Osteoblast (primary cell): ENCODE data around the gene SLC46A3. TPM values are rescaled to one million over a fixed set of nuclear protein-coding genes. Genes with fewer than 3 reads are reported as not detected.

Experiments used
- DNase-seq: peaks from one replicate; pipeline ENCODE4 v3.0.0; 2011; ENCODE audit warnings: low spot score, mixed read lengths; ENCODE audit not compliant: insufficient read length; ENCODE audit errors: missing footprints
- H2AFZ ChIP-seq: 2 replicates; pipeline ENCODE4 v1.6.0; 2011; ENCODE audit warnings: mild to moderate bottlenecking, low read length
- H3K27ac ChIP-seq: 2 replicates; pipeline ENCODE4 v1.5.1; 2011; ENCODE audit warnings: mild to moderate bottlenecking, low read depth, low read length, moderate library complexity
- H3K27me3 ChIP-seq: 2 replicates; pipeline ENCODE4 v1.6.0; 2012; ENCODE audit warnings: mild to moderate bottlenecking, control low read depth, inconsistent platforms, low read length, moderate library complexity; ENCODE audit not compliant: insufficient read depth
- H3K36me3 ChIP-seq: 2 replicates; pipeline ENCODE4 v1.5.1; 2011; ENCODE audit warnings: mild to moderate bottlenecking, low read length, control low read depth, moderate library complexity; ENCODE audit not compliant: insufficient read depth
- H3K4me1 ChIP-seq: 2 replicates; pipeline ENCODE4 v1.5.1; 2011; ENCODE audit warnings: mild to moderate bottlenecking, low read length, control low read depth, moderate library complexity; ENCODE audit not compliant: insufficient read depth
- H3K4me2 ChIP-seq: 2 replicates; pipeline ENCODE4 v1.6.0; 2011; ENCODE audit warnings: mild to moderate bottlenecking, low read length; ENCODE audit not compliant: insufficient read depth
- H3K4me3 ChIP-seq: fragments of 200-600 bp; sonication (generic); 3 replicates; pipeline ENCODE4 v1.5.1; 2012; ENCODE audit warnings: mild to moderate bottlenecking, low read length, inconsistent platforms; ENCODE audit not compliant: insufficient read depth
- H3K79me2 ChIP-seq: 2 replicates; pipeline ENCODE4 v1.6.0; 2012; ENCODE audit warnings: mild to moderate bottlenecking, low read length, control low read depth, inconsistent platforms; ENCODE audit not compliant: insufficient read depth
- H3K9me3 ChIP-seq: 2 replicates; pipeline ENCODE4 v1.5.1; 2011; ENCODE audit warnings: low read depth, low read length, control low read depth
- H4K20me1 ChIP-seq: 2 replicates; pipeline ENCODE4 v1.6.0; 2012; ENCODE audit warnings: mild to moderate bottlenecking, low read length, control low read depth; ENCODE audit not compliant: insufficient read depth
- total RNA-seq: library from RNA; depleted of rRNA; stranded (reverse); fragments of >200 nt; gene quantifications from 2 replicates; pipeline ENCODE4 v1.2.3, GENCODE V29; 2012
- TF ChIP-seq, protein P1 (sequence below): IDR thresholded peaks from 2 replicates; pipeline ENCODE4 v1.5.1; 2011; ENCODE audit warnings: mild to moderate bottlenecking, low read depth, low read length, moderate library complexity; ENCODE audit errors: extremely low read depth

Gene SLC46A3
- total RNA-seq, 1 donor = 11.2 TPM

DNA sequence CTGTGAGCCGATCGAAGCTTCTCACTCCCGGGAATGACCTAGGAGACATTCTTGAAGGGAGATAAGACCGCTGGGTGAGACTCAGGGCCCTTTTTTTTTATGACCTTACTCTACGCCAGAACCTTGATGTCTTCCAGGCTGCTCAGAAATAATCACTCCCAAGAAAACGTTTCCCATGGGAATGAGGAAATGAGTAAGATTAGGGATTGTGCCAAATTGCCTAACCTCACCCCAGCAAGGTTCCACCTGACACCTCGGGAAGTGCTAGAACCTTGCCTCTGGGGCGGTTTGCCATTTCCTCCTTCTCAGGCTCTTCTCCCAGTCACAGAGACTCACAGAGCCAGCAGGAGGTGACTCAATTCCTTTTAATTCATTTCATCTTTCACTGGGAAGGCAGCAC lies 2.3 kb downstream of the SLC46A3 start:
- Histone ChIP-seq H3K27ac (peak overlapping the region; percentile 61), H2AFZ (peak overlapping the region; percentile 65), H3K4me1 (peaks cover 32% of the 10 kb centered on the region), H3K36me3 (no peaks in the 10 kb centered on the region), H3K4me3 (peak overlapping the region; percentile 36), H4K20me1 (no peaks in the 10 kb centered on the region), H3K27me3 (no peaks in the 10 kb centered on the region), H3K79me2 (no peaks in the 10 kb centered on the region), H3K4me2 (peak overlapping the region; percentile 71), H3K9me3 (no peaks in the 10 kb centered on the region)
- peak; percentile 67 for DNase-seq
- TF ChIP-seq, protein P1, sequence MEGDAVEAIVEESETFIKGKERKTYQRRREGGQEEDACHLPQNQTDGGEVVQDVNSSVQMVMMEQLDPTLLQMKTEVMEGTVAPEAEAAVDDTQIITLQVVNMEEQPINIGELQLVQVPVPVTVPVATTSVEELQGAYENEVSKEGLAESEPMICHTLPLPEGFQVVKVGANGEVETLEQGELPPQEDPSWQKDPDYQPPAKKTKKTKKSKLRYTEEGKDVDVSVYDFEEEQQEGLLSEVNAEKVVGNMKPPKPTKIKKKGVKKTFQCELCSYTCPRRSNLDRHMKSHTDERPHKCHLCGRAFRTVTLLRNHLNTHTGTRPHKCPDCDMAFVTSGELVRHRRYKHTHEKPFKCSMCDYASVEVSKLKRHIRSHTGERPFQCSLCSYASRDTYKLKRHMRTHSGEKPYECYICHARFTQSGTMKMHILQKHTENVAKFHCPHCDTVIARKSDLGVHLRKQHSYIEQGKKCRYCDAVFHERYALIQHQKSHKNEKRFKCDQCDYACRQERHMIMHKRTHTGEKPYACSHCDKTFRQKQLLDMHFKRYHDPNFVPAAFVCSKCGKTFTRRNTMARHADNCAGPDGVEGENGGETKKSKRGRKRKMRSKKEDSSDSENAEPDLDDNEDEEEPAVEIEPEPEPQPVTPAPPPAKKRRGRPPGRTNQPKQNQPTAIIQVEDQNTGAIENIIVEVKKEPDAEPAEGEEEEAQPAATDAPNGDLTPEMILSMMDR = no peak

DNA sequence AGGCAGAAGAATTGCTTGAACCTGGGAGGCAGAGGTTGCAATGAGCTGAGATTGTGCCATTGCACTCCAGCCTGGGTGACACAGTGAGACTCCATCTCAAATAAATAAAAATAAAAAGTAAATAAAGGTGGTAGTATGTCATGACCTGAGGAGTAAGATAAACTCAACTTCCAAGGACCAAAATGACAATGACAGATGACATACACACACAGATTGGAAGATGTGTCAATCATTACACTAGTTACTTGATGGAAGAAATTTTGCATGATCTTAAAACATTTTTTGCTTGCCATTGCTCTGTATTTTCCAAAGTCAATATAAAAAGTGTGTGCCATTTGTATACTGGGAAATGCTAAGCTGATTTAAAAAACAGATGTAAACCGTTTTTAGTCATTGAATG lies 4.1 kb downstream of the SLC46A3 start:
- DNase-seq = no peak
- no peak overlapping the region for H2AFZ ChIP-seq
- H3K27ac ChIP-seq = no peak overlapping the region
- H3K4me3 ChIP-seq = no peak overlapping the region
- H3K4me1 ChIP-seq = peaks cover 26% of the 10 kb centered on the region
- H3K4me2 ChIP-seq = no peak overlapping the region
- no peaks in the 10 kb centered on the region for H3K36me3 ChIP-seq
- no peaks in the 10 kb centered on the region for H4K20me1 ChIP-seq
- H3K9me3 ChIP-seq = no peaks in the 10 kb centered on the region
- no peaks in the 10 kb centered on the region for H3K27me3 ChIP-seq
- TF ChIP-seq, protein P1 = no peak
- no peaks in the 10 kb centered on the region for H3K79me2 ChIP-seq

DNA sequence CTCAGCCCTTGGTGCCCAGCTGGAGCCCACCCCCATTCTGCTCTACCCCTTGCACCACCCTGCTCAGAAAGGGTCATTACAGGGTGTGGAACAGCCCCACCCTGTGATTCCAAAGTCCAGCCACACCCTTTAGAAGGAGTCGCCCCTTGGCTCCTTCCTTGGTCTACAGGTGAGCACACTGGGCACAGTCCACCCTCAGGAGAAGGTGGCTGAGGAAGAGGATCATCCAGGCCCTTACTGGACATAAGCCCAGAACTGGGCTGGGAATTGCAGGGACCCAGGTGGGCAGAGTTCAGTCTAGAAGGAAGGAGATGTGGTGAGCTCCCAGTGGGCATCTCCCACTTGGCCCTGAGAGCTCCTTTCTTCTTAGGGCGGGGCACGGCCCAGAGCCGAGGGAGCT lies 8.6 kb downstream of the SLC46A3 start:
- H4K20me1 ChIP-seq = no peaks in the 10 kb centered on the region
- no peak overlapping the region for H3K4me2 ChIP-seq
- no peaks in the 10 kb centered on the region for H3K79me2 ChIP-seq
- no peaks in the 10 kb centered on the region for H3K27me3 ChIP-seq
- DNase-seq = no peak
- no peak overlapping the region for H3K27ac ChIP-seq
- H3K9me3 ChIP-seq = no peaks in the 10 kb centered on the region
- H3K36me3 ChIP-seq = no peaks in the 10 kb centered on the region
- TF ChIP-seq, protein P1 = no peak
- peaks cover 9% of the 10 kb centered on the region for H3K4me1 ChIP-seq
- H2AFZ ChIP-seq = no peak overlapping the region
- no peak overlapping the region for H3K4me3 ChIP-seq

DNA sequence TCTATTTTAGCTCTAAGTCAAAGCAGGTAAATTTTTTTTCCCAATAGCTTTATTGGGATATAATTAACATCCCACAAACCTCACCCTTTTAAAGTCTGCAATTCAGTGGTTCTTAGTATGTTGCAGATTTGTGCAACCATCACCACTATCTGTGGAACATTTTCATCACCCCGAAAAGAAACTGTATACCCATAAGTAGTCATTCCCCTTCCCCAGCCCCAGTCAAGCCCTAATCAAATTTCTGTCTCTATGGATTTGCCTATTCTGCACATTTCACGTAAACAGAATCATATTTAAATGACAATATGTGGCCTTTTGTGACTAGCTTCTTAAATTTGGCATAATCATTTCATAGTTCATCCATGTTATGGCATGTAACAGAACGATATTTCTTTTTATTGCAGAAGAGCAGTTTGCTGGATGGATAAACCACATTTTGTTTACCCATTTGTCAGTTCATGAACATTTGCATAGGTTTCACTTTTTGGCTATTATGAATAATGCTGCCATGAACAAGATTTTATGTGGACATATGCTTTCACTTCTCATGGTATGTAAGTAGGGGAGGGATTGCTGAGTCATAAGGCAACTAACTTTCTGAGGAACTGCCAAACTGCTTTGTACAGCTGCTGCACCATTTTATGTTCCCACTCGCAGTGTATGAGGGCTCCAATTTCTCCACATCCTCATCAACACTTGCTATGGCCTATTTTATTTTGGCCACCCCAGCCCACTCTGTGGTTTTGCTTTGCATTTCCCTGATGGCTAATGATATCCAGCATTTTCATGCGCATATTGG lies 10.9 kb downstream of the SLC46A3 start:
- H3K27ac ChIP-seq = peak overlapping the region; percentile 36

More for the DNA sequence above, 10.9 kb downstream of the SLC46A3 start:
- Histone ChIP-seq H3K36me3 (no peaks in the 10 kb centered on the region), H4K20me1 (no peaks in the 10 kb centered on the region), H3K4me1 (peaks cover 9% of the 10 kb centered on the region), H3K4me2 (peak overlapping the region; percentile 72), H3K4me3 (peak overlapping the region; percentile 24), H3K9me3 (no peaks in the 10 kb centered on the region), H3K27me3 (no peaks in the 10 kb centered on the region), H2AFZ (peak overlapping the region; percentile 60), H3K79me2 (no peaks in the 10 kb centered on the region)
- DNase-seq = no peak
- TF ChIP-seq, protein P1 = no peak
